HUES64 (cell line): ENCODE results near the gene CYP4F12.
"Not testable (repeated sequence)": the region's sequence is repeated elsewhere in the genome, so short reads cannot be mapped to it uniquely, and the experiment has no call there.

ENCODE experiments used
- H3K27ac ChIP-seq: 2 replicates; pipeline ENCODE4 v1.7.0; 2013; ENCODE audit warnings: low read depth, low read length, inconsistent platforms
- H3K27me3 ChIP-seq: 2 replicates; pipeline ENCODE4 v1.6.1; 2013; ENCODE audit warnings: mild to moderate bottlenecking, low read length; ENCODE audit not compliant: insufficient read depth
- H3K36me3 ChIP-seq: 2 replicates; pipeline ENCODE4 v1.6.1; 2013; ENCODE audit warnings: mild to moderate bottlenecking, low read length; ENCODE audit not compliant: insufficient read depth
- H3K4me1 ChIP-seq: 2 replicates; pipeline ENCODE4 v1.6.1; 2013; ENCODE audit warnings: mild to moderate bottlenecking, low read length, moderate library complexity; ENCODE audit not compliant: insufficient read depth
- H3K4me3 ChIP-seq: 2 replicates; pipeline ENCODE4 v1.5.1; 2013; ENCODE audit warnings: mild to moderate bottlenecking, low read length, moderate library complexity
- H3K9ac ChIP-seq: 2 replicates; pipeline ENCODE4 v1.6.1; 2013; ENCODE audit warnings: mild to moderate bottlenecking, low read depth, low read length
- H3K9me3 ChIP-seq: 2 replicates; pipeline ENCODE4 v1.6.1; 2013; ENCODE audit warnings: low read depth, low read length; ENCODE audit not compliant: insufficient read depth
- WGBS: fragments of 150-250, 120-280 bp; methylation state at CpG from one replicate; pipeline ENCODE4 v1.1.7; 2013; ENCODE audit warnings: missing lambda C conversion rate; 5-methylcytosine and 5-hydroxymethylcytosine counted together

The CYP4F12 gene

GRCh38 chr19:15679089-15679488 lies 6.2 kb downstream of the CYP4F12 start:
- H3K4me3 ChIP-seq = no peak overlapping the region
- no peak overlapping the region for H3K9ac ChIP-seq
- H3K27me3 ChIP-seq = no peaks in the 10 kb centered on the region
- no peaks in the 10 kb centered on the region for H3K36me3 ChIP-seq
- no peak overlapping the region for H3K27ac ChIP-seq
- WGBS = 27% methylated on average over 3 of the region's 4 CpGs
- peaks cover 66% of the 10 kb centered on the region for H3K9me3 ChIP-seq
- H3K4me1 ChIP-seq = no peaks in the 10 kb centered on the region

- H3K27ac ChIP-seq, H3K4me3 ChIP-seq, H3K9ac ChIP-seq, H3K27me3 ChIP-seq, H3K4me1 ChIP-seq, H3K36me3 ChIP-seq: not testable (repeated sequence)
- H3K9me3 ChIP-seq = peaks cover 73% of the 10 kb centered on the region
- WGBS = 47% methylated on average over 3 of the region's 4 CpGs
Observed at GRCh38 chr19:15679865-15680264, 7.0 kb downstream of the CYP4F12 start.

GRCh38 chr19:15680478-15681322 lies 7.8 kb downstream of the CYP4F12 start:
- H3K4me3 ChIP-seq = no peak overlapping the region
- no peaks in the 10 kb centered on the region for H3K4me1 ChIP-seq
- no peaks in the 10 kb centered on the region for H3K27me3 ChIP-seq
- no peak overlapping the region for H3K9ac ChIP-seq
- H3K9me3 ChIP-seq = peaks cover 75% of the 10 kb centered on the region
- no peak overlapping the region for H3K27ac ChIP-seq
- H3K36me3 ChIP-seq = no peaks in the 10 kb centered on the region
- 58% methylated on average over 8 of the region's 8 CpGs for WGBS

- no peaks in the 10 kb centered on the region for H3K4me1 ChIP-seq
- H3K27me3 ChIP-seq = no peaks in the 10 kb centered on the region
- peaks cover 94% of the 10 kb centered on the region for H3K9me3 ChIP-seq
- no peaks in the 10 kb centered on the region for H3K36me3 ChIP-seq
- H3K27ac ChIP-seq = no peak overlapping the region
- WGBS = 90% methylated on average over 10 of the region's 10 CpGs
- H3K9ac ChIP-seq = no peak overlapping the region
- H3K4me3 ChIP-seq = no peak overlapping the region
Observed at GRCh38 chr19:15683411-15683810, 10.5 kb downstream of the CYP4F12 start.

GRCh38 chr19:15684828-15685227 lies 11.9 kb downstream of the CYP4F12 start:
- H3K9ac ChIP-seq = no peak overlapping the region
- WGBS = 67% methylated on average over 9 of the region's 9 CpGs
- no peak overlapping the region for H3K27ac ChIP-seq
- H3K27me3 ChIP-seq = no peaks in the 10 kb centered on the region
- H3K4me3 ChIP-seq = no peak overlapping the region
- peaks cover 93% of the 10 kb centered on the region for H3K9me3 ChIP-seq
- no peaks in the 10 kb centered on the region for H3K4me1 ChIP-seq
- H3K36me3 ChIP-seq = no peaks in the 10 kb centered on the region

- Histone ChIP-seq H3K36me3 (no peaks in the 10 kb centered on the region), H3K27me3 (no peaks in the 10 kb centered on the region), H3K27ac (no peak overlapping the region), H3K9me3 (peaks cover 73% of the 10 kb centered on the region), H3K4me1 (no peaks in the 10 kb centered on the region), H3K9ac (no peak overlapping the region), H3K4me3 (no peak overlapping the region)
- WGBS = 76% methylated on average over 19 of the region's 19 CpGs
Observed at GRCh38 chr19:15696654-15697194, 23.8 kb downstream of the CYP4F12 start.

- no peak overlapping the region for H3K4me3 ChIP-seq
- 63% methylated on average over 4 of the region's 4 CpGs for WGBS
- H3K9me3 ChIP-seq = peaks cover 81% of the 10 kb centered on the region
Observed at GRCh38 chr19:15701757-15702533, 29.1 kb downstream of the CYP4F12 start.

GRCh38 chr19:15702534-15702930 lies 29.6 kb downstream of the CYP4F12 start:
- H3K9me3 ChIP-seq = peaks cover 75% of the 10 kb centered on the region
- no peaks in the 10 kb centered on the region for H3K4me1 ChIP-seq
- H3K27me3 ChIP-seq = no peaks in the 10 kb centered on the region
- H3K9ac ChIP-seq = no peak overlapping the region
- WGBS = 80% methylated on average over 7 of the region's 7 CpGs
- H3K27ac ChIP-seq = no peak overlapping the region
- H3K36me3 ChIP-seq = no peaks in the 10 kb centered on the region
- H3K4me3 ChIP-seq = no peak overlapping the region

More at GRCh38 chr19:15701757-15702533, 29.1 kb downstream of the CYP4F12 start:
- no peak overlapping the region for H3K9ac ChIP-seq
- H3K27me3 ChIP-seq = no peaks in the 10 kb centered on the region
- H3K36me3 ChIP-seq = no peaks in the 10 kb centered on the region
- no peaks in the 10 kb centered on the region for H3K4me1 ChIP-seq
- no peak overlapping the region for H3K27ac ChIP-seq

GRCh38 chr19:15714638-15715037 lies 41.8 kb downstream of the CYP4F12 start:
- Histone ChIP-seq H3K4me1 (no peaks in the 10 kb centered on the region), H3K36me3 (no peaks in the 10 kb centered on the region)

GRCh38 chr19:15715642-15716041 lies 42.8 kb downstream of the CYP4F12 start:
- H3K4me1 ChIP-seq = no peaks in the 10 kb centered on the region
- H3K27ac ChIP-seq = no peak overlapping the region
- H3K36me3 ChIP-seq = no peaks in the 10 kb centered on the region
- peaks cover 80% of the 10 kb centered on the region for H3K9me3 ChIP-seq
- H3K27me3 ChIP-seq = no peaks in the 10 kb centered on the region
- no CpG with 5 or more reads among the region's 1 CpG for WGBS
- no peak overlapping the region for H3K4me3 ChIP-seq
- H3K9ac ChIP-seq = no peak overlapping the region

More at GRCh38 chr19:15714638-15715037, 41.8 kb downstream of the CYP4F12 start:
- no peak overlapping the region for H3K9ac ChIP-seq
- H3K27me3 ChIP-seq = no peaks in the 10 kb centered on the region
- 58% methylated on average over 3 of the region's 3 CpGs for WGBS
- no peak overlapping the region for H3K4me3 ChIP-seq
- peaks cover 80% of the 10 kb centered on the region for H3K9me3 ChIP-seq
- no peak overlapping the region for H3K27ac ChIP-seq

GRCh38 chr19:15717809-15718208 lies 44.9 kb downstream of the CYP4F12 start:
- Histone ChIP-seq H3K27me3 (no peaks in the 10 kb centered on the region), H3K27ac (no peak overlapping the region), H3K36me3 (no peaks in the 10 kb centered on the region), H3K9ac (no peak overlapping the region), H3K4me3 (no peak overlapping the region), H3K4me1 (no peaks in the 10 kb centered on the region), H3K9me3 (peaks cover 81% of the 10 kb centered on the region)
- WGBS = 72% methylated on average over 6 of the region's 6 CpGs
